Nephron progenitor cell (in vitro differentiated cells): ENCODE measurements around the gene DUOX2.
"Not testable (repeated sequence)": the region's sequence is repeated elsewhere in the genome, so short reads cannot be mapped to it uniquely, and the experiment has no call there.

Source experiments
- DNase-seq: peaks from one replicate; pipeline ENCODE4 v3.0.0; 2021
- H3K27ac Mint-ChIP-seq: 2 replicates; pipeline ENCODE4 v1.8.0; 2021; ENCODE audit warnings: mild to moderate bottlenecking, moderate library complexity, mixed read lengths
- H3K27me3 Mint-ChIP-seq: 2 replicates; pipeline ENCODE4 v1.8.0; 2021; ENCODE audit warnings: mild to moderate bottlenecking, low read depth, mixed read lengths; ENCODE audit not compliant: poor library complexity
- H3K36me3 Mint-ChIP-seq: 2 replicates; pipeline ENCODE4 v1.8.0; 2021; ENCODE audit warnings: low read depth, mixed read lengths
- H3K4me1 Mint-ChIP-seq: 2 replicates; pipeline ENCODE4 v1.8.0; 2021; ENCODE audit warnings: mixed read lengths
- H3K4me3 Mint-ChIP-seq: 2 replicates; pipeline ENCODE4 v1.8.0; 2021; ENCODE audit warnings: mild to moderate bottlenecking, moderate library complexity, mixed read lengths
- H3K9me3 Mint-ChIP-seq: 2 replicates; pipeline ENCODE4 v1.8.0; 2021; ENCODE audit warnings: mild to moderate bottlenecking, moderate library complexity, mixed read lengths
- CTCF ChIP-seq: fragments of 200-600 bp; sonication (generic); IDR thresholded peaks from 2 replicates; pipeline ENCODE4 v1.5.0; 2021; ENCODE audit warnings: antibody characterized with exemption

The DUOX2 gene

GRCh38 chr15:45088801-45089711 is 24.9 kb downstream of the DUOX2 start:
- H3K9me3 Mint-ChIP-seq, result no peaks in the 10 kb centered on the region
- H3K27me3 Mint-ChIP-seq, result peaks cover 68% of the 10 kb centered on the region
- peak; percentile 18 for DNase-seq
- H3K4me3 Mint-ChIP-seq, result no peak overlapping the region
- H3K27ac Mint-ChIP-seq, result peak overlapping the region; percentile 89
- TF ChIP-seq CTCF, result no peak
- no peaks in the 10 kb centered on the region for H3K36me3 Mint-ChIP-seq
- H3K4me1 Mint-ChIP-seq, result peaks cover 21% of the 10 kb centered on the region

- Mint-ChIP-seq H3K27ac (no peak overlapping the region), H3K9me3 (no peaks in the 10 kb centered on the region), H3K4me3 (no peak overlapping the region), H3K36me3 (no peaks in the 10 kb centered on the region), H3K27me3 (peaks cover 61% of the 10 kb centered on the region), H3K4me1 (peaks cover 21% of the 10 kb centered on the region)
- no peak for TF ChIP-seq CTCF
- DNase-seq, result no peak
Measured at GRCh38 chr15:45087513-45087912, 26.5 kb downstream of the DUOX2 start.

GRCh38 chr15:45084163-45084562 is 29.8 kb downstream of the DUOX2 start:
- H3K27me3 Mint-ChIP-seq, result peaks cover 39% of the 10 kb centered on the region
- H3K4me1 Mint-ChIP-seq, result peaks cover 20% of the 10 kb centered on the region
- H3K36me3 Mint-ChIP-seq, result no peaks in the 10 kb centered on the region
- no peak for TF ChIP-seq CTCF
- no peak overlapping the region for H3K4me3 Mint-ChIP-seq
- H3K9me3 Mint-ChIP-seq, result no peaks in the 10 kb centered on the region
- no peak overlapping the region for H3K27ac Mint-ChIP-seq
- no peak for DNase-seq

- DNase-seq, result no peak
- no peaks in the 10 kb centered on the region for H3K36me3 Mint-ChIP-seq
- H3K27ac Mint-ChIP-seq, result no peak overlapping the region
- no peak for TF ChIP-seq CTCF
- H3K27me3 Mint-ChIP-seq, result peaks cover 34% of the 10 kb centered on the region
- no peak overlapping the region for H3K4me3 Mint-ChIP-seq
- H3K4me1 Mint-ChIP-seq, result peaks cover 20% of the 10 kb centered on the region
- no peaks in the 10 kb centered on the region for H3K9me3 Mint-ChIP-seq
Measured at GRCh38 chr15:45083223-45083622, 30.7 kb downstream of the DUOX2 start.

GRCh38 chr15:45082412-45082811 is 31.6 kb downstream of the DUOX2 start:
- H3K27ac Mint-ChIP-seq, H3K4me3 Mint-ChIP-seq, H3K36me3 Mint-ChIP-seq, H3K9me3 Mint-ChIP-seq, DNase-seq: not testable (repeated sequence)
- Mint-ChIP-seq H3K4me1 (peaks cover 17% of the 10 kb centered on the region), H3K27me3 (peaks cover 40% of the 10 kb centered on the region)

- Mint-ChIP-seq H3K27me3 (peaks cover 32% of the 10 kb centered on the region), H3K4me1 (peaks cover 17% of the 10 kb centered on the region)
- not testable (repeated sequence) for H3K27ac Mint-ChIP-seq, DNase-seq, H3K4me3 Mint-ChIP-seq, H3K36me3 Mint-ChIP-seq, H3K9me3 Mint-ChIP-seq
Measured at GRCh38 chr15:45080593-45080992, 33.4 kb downstream of the DUOX2 start.

- H3K27me3 Mint-ChIP-seq, result peaks cover 28% of the 10 kb centered on the region
- DNase-seq, H3K9me3 Mint-ChIP-seq, H3K4me3 Mint-ChIP-seq, H3K36me3 Mint-ChIP-seq: not testable (repeated sequence)
- H3K4me1 Mint-ChIP-seq, result peaks cover 17% of the 10 kb centered on the region
- H3K27ac Mint-ChIP-seq, result peak overlapping the region; percentile 26
Measured at GRCh38 chr15:45079628-45080246, 34.2 kb downstream of the DUOX2 start.

- not testable (repeated sequence) for H3K27ac Mint-ChIP-seq, DNase-seq, H3K4me3 Mint-ChIP-seq, H3K36me3 Mint-ChIP-seq, H3K9me3 Mint-ChIP-seq
- Mint-ChIP-seq H3K4me1 (peaks cover 17% of the 10 kb centered on the region), H3K27me3 (peaks cover 23% of the 10 kb centered on the region)
Measured at GRCh38 chr15:45079201-45079600, 34.8 kb downstream of the DUOX2 start.

- not testable (repeated sequence) for H3K27ac Mint-ChIP-seq, H3K9me3 Mint-ChIP-seq, DNase-seq, H3K4me3 Mint-ChIP-seq, H3K36me3 Mint-ChIP-seq
- H3K4me1 Mint-ChIP-seq, result peaks cover 17% of the 10 kb centered on the region
- peaks cover 14% of the 10 kb centered on the region for H3K27me3 Mint-ChIP-seq
Measured at GRCh38 chr15:45077391-45077790, 36.6 kb downstream of the DUOX2 start.

GRCh38 chr15:45075440-45076320 is 38.3 kb downstream of the DUOX2 start:
- H3K4me3 Mint-ChIP-seq, DNase-seq, H3K27ac Mint-ChIP-seq, H3K9me3 Mint-ChIP-seq, H3K36me3 Mint-ChIP-seq: not testable (repeated sequence)
- H3K4me1 Mint-ChIP-seq, result peaks cover 17% of the 10 kb centered on the region
- peaks cover 14% of the 10 kb centered on the region for H3K27me3 Mint-ChIP-seq
